ENCODE results near the gene ACBD4. TPM values are rescaled to one million over a fixed set of nuclear protein-coding genes. Genes with fewer than 3 reads are reported as not detected.
A peak's percentile ranks its signal among the peaks of the same experiment; 100 is the strongest.

ACBD4 gene
- total and polyA plus RNA-seq, 2 of the 13 experiments (the other 11 are each of a cell fraction or from before 2014, with no cell fraction given), result 16.1 to 26.9 TPM

DNA sequence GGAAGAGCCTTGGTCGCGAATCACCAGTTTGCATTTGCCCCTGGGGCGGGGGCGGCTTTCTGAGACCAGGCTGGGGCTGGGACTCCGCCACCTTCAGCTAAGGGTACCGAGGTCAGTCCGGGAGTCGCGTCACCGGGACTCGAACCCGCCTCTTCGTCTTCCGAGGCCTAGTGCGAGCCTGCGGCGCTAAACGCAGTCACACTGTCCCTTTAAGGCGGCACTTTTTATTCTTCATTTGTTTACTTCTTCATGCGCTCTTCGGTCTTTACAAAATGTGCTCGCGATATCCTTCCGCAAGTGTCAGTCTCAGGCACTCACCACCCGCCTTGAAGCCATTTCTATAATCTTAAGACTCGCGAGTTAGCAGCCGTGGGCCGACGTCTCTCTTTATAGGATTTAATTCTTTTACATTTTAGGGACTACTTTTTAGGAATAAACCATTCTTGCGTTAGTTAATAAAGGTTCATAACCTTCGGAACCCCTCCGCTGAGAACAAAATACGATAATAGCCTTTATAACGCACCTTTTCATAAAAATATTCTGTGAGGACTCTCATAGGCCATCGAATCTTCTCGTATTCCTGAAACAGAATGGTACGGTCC is 12.2 kb downstream of the ACBD4 start (continued):
- TF ChIP-seq SRY (CRISPR knock-in tag; IDR thresholded peaks at IDR 0.05), result no peak
- no peak; the same call in 1 of the 2 replicates for TF ChIP-seq ARNTL (CRISPR knock-in tag; IDR thresholded peaks at IDR 0.05)
- 0 out of 2 replicates have a peak, but pooled peaks have one; percentile 19 for TF ChIP-seq ZNF513 (CRISPR knock-in tag; conservative IDR thresholded peaks at IDR 0.05)
- no peak for TF ChIP-seq BRCA1 (CRISPR knock-in tag; IDR thresholded peaks at IDR 0.05)
- TF ChIP-seq, protein P1, sequence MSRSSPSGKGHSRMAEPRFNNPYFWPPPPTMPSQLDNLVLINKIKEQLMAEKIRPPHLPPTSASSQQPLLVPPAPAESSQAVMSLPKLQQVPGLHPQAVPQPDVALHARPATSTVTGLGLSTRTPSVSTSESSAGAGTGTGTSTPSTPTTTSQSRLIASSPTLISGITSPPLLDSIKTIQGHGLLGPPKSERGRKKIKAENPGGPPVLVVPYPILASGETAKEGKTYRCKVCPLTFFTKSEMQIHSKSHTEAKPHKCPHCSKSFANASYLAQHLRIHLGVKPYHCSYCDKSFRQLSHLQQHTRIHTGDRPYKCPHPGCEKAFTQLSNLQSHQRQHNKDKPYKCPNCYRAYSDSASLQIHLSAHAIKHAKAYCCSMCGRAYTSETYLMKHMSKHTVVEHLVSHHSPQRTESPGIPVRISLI (CRISPR knock-in tag; IDR thresholded peaks at IDR 0.05; ENCODE audit: borderline replicate concordance), result no peak
- no peak; the same call in 1 of the 2 replicates for TF ChIP-seq ZNF224 (CRISPR knock-in tag; IDR thresholded peaks at IDR 0.05)
- TF ChIP-seq NFATC3 (CRISPR knock-in tag; IDR thresholded peaks at IDR 0.05), result no peak
- TF ChIP-seq SRSF4 (IDR thresholded peaks at IDR 0.05; ENCODE audit: low read depth, low read length, poor library complexity, severe bottlenecking), result no peak
- peak; percentile 81 for TF ChIP-seq ZBTB7A (CRISPR knock-in tag; IDR thresholded peaks at IDR 0.05)
- peak; percentile 56; the same call in 1 of the 2 replicates for TF ChIP-seq TGIF2 (CRISPR knock-in tag; IDR thresholded peaks at IDR 0.05)
- TF ChIP-seq, protein P2, sequence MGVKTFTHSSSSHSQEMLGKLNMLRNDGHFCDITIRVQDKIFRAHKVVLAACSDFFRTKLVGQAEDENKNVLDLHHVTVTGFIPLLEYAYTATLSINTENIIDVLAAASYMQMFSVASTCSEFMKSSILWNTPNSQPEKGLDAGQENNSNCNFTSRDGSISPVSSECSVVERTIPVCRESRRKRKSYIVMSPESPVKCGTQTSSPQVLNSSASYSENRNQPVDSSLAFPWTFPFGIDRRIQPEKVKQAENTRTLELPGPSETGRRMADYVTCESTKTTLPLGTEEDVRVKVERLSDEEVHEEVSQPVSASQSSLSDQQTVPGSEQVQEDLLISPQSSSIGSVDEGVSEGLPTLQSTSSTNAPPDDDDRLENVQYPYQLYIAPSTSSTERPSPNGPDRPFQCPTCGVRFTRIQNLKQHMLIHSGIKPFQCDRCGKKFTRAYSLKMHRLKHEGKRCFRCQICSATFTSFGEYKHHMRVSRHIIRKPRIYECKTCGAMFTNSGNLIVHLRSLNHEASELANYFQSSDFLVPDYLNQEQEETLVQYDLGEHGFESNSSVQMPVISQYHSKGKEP (CRISPR knock-in tag; IDR thresholded peaks at IDR 0.05), result 0 out of 2 replicates have a peak, but pooled peaks have one; percentile 11
- 0 out of 2 replicates have a peak, but pooled peaks have one; percentile 39 for TF ChIP-seq ARID4A (CRISPR knock-in tag; IDR thresholded peaks at IDR 0.05; ENCODE audit: borderline replicate concordance)
- peak; percentile 79; the same call in 1 of the 2 replicates for TF ChIP-seq ZNF746 (CRISPR knock-in tag; IDR thresholded peaks at IDR 0.05)
- peak; percentile 42; the same call in 1 of the 2 replicates for TF ChIP-seq ZNF75D (CRISPR knock-in tag; IDR thresholded peaks at IDR 0.05; ENCODE audit: borderline replicate concordance)
- no peak for TF ChIP-seq SMARCC2 (IDR thresholded peaks at IDR 0.05)
- TF ChIP-seq ZNF773 (CRISPR knock-in tag; IDR thresholded peaks at IDR 0.05; ENCODE audit: borderline replicate concordance), result no peak
- TF ChIP-seq SOX6 (IDR thresholded peaks at IDR 0.05), result no peak
- no peak for TF ChIP-seq SOX6 (CRISPR knock-in tag; IDR thresholded peaks at IDR 0.05)
- no peak for TF ChIP-seq ZNF280B (CRISPR knock-in tag; IDR thresholded peaks at IDR 0.05; ENCODE audit: borderline replicate concordance)
- no peak for TF ChIP-seq ATM (IDR thresholded peaks at IDR 0.05; ENCODE audit: borderline replicate concordance)
